GM10266 (cell line): ENCODE measurements around the gene RUFY4.
"Not testable (repeated sequence)": the region's sequence is repeated elsewhere in the genome, so short reads cannot be mapped to it uniquely, and the experiment has no call there.

Experiments
- DNase-seq: peaks from one replicate; pipeline ENCODE4 v3.0.0; 2012; ENCODE audit errors: extremely low spot score
- CTCF ChIP-seq: IDR thresholded peaks from 2 replicates; pipeline ENCODE4 v1.5.1; 2012; ENCODE audit warnings: mild to moderate bottlenecking, low read depth; ENCODE audit not compliant: control insufficient read depth, insufficient read depth; ENCODE audit errors: missing control alignments

Gene RUFY4

DNA sequence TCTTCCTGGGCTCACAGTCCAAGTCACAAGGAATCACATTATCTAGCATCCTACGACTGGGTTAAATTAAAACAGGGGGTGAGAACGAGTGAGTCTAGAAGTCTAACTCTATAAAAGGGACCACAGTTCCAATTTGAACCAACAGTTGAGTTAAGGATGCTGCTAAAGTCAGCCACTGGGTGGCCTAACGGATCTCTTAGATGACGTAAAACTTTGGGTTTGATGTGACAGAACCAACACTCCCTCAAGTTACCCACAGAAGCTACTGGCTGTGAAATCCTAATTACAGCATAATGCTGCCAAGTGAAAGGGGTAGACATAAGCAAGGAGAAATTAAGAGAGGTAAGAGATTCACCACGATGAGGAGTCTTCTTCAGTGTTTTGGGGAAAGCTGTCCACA is 32.7 kb upstream of the RUFY4 start:
- TF ChIP-seq CTCF: peak; percentile 20
- peak; percentile 20 for DNase-seq

DNA sequence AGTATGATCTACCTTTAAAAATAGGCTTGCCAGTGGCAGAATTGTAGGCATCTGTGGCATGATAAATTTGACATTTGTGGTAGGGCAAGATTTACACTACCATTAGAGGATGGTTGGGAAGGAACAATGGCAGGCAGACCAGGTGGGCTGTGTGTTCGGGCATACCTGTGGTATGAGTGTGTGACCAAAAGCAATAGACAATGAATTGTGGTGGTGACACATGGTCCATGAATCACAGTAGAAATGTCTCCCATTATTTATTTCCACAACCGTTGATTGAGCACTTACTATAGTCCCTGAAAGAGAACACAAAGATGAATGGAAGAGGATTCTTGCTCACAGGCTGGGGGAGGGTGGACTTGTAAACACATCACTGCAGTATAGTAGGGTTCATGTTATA is 29.9 kb upstream of the RUFY4 start:
- DNase-seq: no peak
- no peak for TF ChIP-seq CTCF

- TF ChIP-seq CTCF: no peak
Observed at GRCh38 chr2:218040883-218041282, 28.2 kb upstream of the RUFY4 start.

GRCh38 chr2:218041302-218042168 is 27.5 kb upstream of the RUFY4 start:
- no peak for DNase-seq
- TF ChIP-seq CTCF: no peak

More at GRCh38 chr2:218040883-218041282, 28.2 kb upstream of the RUFY4 start:
- no peak for DNase-seq

GRCh38 chr2:218043100-218043499 is 26.0 kb upstream of the RUFY4 start:
- no peak for TF ChIP-seq CTCF
- no peak for DNase-seq

- no peak for TF ChIP-seq CTCF
- DNase-seq: no peak
Observed at GRCh38 chr2:218043701-218044109, 25.3 kb upstream of the RUFY4 start.

- not testable (repeated sequence) for DNase-seq
Observed at GRCh38 chr2:218044599-218044998, 24.5 kb upstream of the RUFY4 start.

GRCh38 chr2:218046238-218046637 is 22.8 kb upstream of the RUFY4 start:
- DNase-seq: no peak

More at GRCh38 chr2:218046238-218046637, 22.8 kb upstream of the RUFY4 start:
- TF ChIP-seq CTCF: no peak
